CD8-positive, alpha-beta memory T cell (primary cell): ENCODE measurements around the gene BDH1. TPM values are rescaled to one million over a fixed set of nuclear protein-coding genes. Genes with fewer than 3 reads are reported as not detected.

Source experiments
- CTCF ChIA-PET: fragments of 350-600 bp; sonication (Branson Sonifier 250); formaldehyde crosslinking; loops from one replicate; lab custom pipeline; 2021; ENCODE audit warnings: antibody characterized with exemption; lab: Charles Lee
- POLR2A ChIA-PET: fragments of 350-600 bp; sonication (Branson Sonifier 250); formaldehyde crosslinking; loops from one replicate; lab custom pipeline; 2021; ENCODE audit warnings: antibody characterized with exemption; lab: Charles Lee
- DNase-seq, 5 donors: peaks; one replicate each; pipeline versions ENCODE4 v3.0.0 to v3.0.0-alpha.2; 2020 to 2022; ENCODE audit warnings: mixed read lengths in 1 of 5
- H3K27ac ChIP-seq: one replicate; pipeline ENCODE4 v1.7.0; 2013; ENCODE audit warnings: low read depth, mild to moderate bottlenecking, low read length, moderate library complexity
- H3K27me3 ChIP-seq: 2 replicates; pipeline ENCODE4 v1.7.0; 2013; ENCODE audit warnings: low read length, mild to moderate bottlenecking; ENCODE audit not compliant: insufficient read depth, poor library complexity, severe bottlenecking
- H3K36me3 ChIP-seq: 2 replicates; pipeline ENCODE4 v1.7.0; 2013; ENCODE audit warnings: mild to moderate bottlenecking, low read length, moderate library complexity; ENCODE audit not compliant: insufficient read depth
- H3K4me1 ChIP-seq: 2 replicates; pipeline ENCODE4 v1.7.0; 2013; ENCODE audit warnings: mild to moderate bottlenecking, low read length, moderate library complexity; ENCODE audit not compliant: insufficient read depth
- H3K4me3 ChIP-seq: 2 replicates; pipeline ENCODE4 v1.7.0; 2013; ENCODE audit warnings: mild to moderate bottlenecking, low read length
- H3K9me3 ChIP-seq: 2 replicates; pipeline ENCODE4 v1.7.0; 2013; ENCODE audit warnings: mild to moderate bottlenecking, low read length
- H3K27ac Mint-ChIP-seq, 8 donors: one replicate each; pipeline ENCODE4 v1.8.0; 2020 to 2021; ENCODE audit warnings: mixed read lengths in 8 of 8, mild to moderate bottlenecking in 6 of 8, inconsistent platforms in 3 of 8, moderate library complexity in 3 of 8
- H3K27me3 Mint-ChIP-seq, 2 donors: one replicate each; pipeline ENCODE4 v1.8.0; 2020 to 2021; ENCODE audit warnings: mixed read lengths in 2 of 2, mild to moderate bottlenecking in 1 of 2, moderate library complexity in 1 of 2
- H3K36me3 Mint-ChIP-seq, 3 donors: one replicate each; pipeline ENCODE4 v1.8.0; 2020 to 2021; ENCODE audit warnings: mixed read lengths in 3 of 3, inconsistent platforms in 1 of 3, mild to moderate bottlenecking in 1 of 3
- H3K4me1 Mint-ChIP-seq, 3 donors: one replicate each; pipeline ENCODE4 v1.8.0; 2020 to 2021; ENCODE audit warnings: mixed read lengths in 3 of 3, inconsistent platforms in 1 of 3, mild to moderate bottlenecking in 1 of 3
- H3K4me3 Mint-ChIP-seq, 7 donors: one replicate each; pipeline ENCODE4 v1.8.0; 2020 to 2021; ENCODE audit warnings: mixed read lengths in 7 of 7, mild to moderate bottlenecking in 6 of 7, moderate library complexity in 4 of 7, inconsistent platforms in 2 of 7
- H3K9me3 Mint-ChIP-seq, 5 donors: one replicate each; pipeline ENCODE4 v1.8.0; 2020 to 2022; ENCODE audit warnings: mixed read lengths in 5 of 5, mild to moderate bottlenecking in 3 of 5, moderate library complexity in 2 of 5, inconsistent platforms in 1 of 5
- polyA plus RNA-seq: library from polyadenylated mRNA; unstranded; fragments of 300-500 nt; fragmentation: Illumina TruSeq; gene quantifications from one replicate; pipeline ENCODE4 v1.2.3, GENCODE V29; 2021
- total RNA-seq, 2 experiments: library from RNA; stranded (reverse); gene quantifications; one replicate each; pipeline ENCODE4 v1.2.3, GENCODE V29; 2021

BDH1 gene
- total and polyA plus RNA-seq, 3 experiments from 2014 or later = 21.4 to 64.6 (median 59.3) TPM

DNA sequence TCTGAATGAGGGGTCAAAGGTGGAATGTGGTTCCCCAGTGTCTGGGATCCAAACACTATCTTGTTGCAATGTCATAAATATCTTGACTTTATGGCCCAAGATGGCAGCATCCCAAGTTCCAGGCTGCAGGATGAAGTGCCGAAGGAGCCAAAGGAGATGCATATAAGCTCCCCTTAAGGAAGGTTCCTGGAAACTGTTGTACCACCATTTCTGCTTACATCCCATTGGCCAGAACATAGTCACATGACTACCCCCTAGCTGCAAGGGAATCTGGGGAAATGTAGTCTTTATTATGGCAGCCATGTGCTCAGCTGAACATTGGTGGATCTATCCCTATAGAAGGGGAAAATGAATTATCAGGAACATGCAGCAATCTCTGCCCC is 54.3 kb downstream of the BDH1 start:
- Mint-ChIP-seq H3K36me3 (no peaks in the 10 kb centered on the region), H3K4me3 (no peak overlapping the region), H3K4me1 (no peaks in the 10 kb centered on the region), H3K9me3 (no peaks in the 10 kb centered on the region), H3K27me3 (peaks cover 0 to 3% of the 10 kb centered on the region in 2 donors), H3K27ac (no peak overlapping the region)
- Histone ChIP-seq H3K36me3 (no peaks in the 10 kb centered on the region), H3K4me1 (no peaks in the 10 kb centered on the region), H3K4me3 (no peak overlapping the region), H3K27me3 (no peaks in the 10 kb centered on the region), H3K27ac (no peak overlapping the region), H3K9me3 (no peaks in the 10 kb centered on the region)
- ChIA-PET CTCF (interaction anchor here (0.8 to 1.2 kb wide), 2 partner anchors 11 to 244 kb away, joined by 3 read pairs; no protein-coding TSS in a partner anchor), POLR2A (no interaction called here)
- DNase-seq = no peak

DNA sequence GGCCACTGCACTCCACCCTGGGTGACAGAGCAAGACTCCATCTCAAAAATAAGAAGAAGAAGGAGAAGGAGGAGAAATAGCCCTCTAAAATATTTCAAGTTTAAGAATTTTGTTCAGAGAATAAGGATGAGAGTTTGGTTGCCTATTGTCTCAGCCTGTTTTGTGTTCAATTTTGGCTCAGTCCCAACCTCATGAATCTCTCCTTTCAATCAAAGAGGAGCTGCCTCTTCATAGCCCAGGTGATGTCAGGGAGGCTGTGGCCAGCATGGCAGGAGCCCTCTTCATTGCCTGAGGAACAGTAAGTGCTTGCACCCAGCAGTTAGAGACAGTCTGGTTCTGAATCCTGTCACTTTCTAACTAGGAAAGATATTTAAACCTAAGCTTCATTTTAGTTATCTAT is 55.0 kb downstream of the BDH1 start:
- POLR2A ChIA-PET = no interaction called here
- peaks cover 0 to 5% of the 10 kb centered on the region in 2 donors for H3K27me3 Mint-ChIP-seq
- no peaks in the 10 kb centered on the region for H3K9me3 Mint-ChIP-seq

DNA sequence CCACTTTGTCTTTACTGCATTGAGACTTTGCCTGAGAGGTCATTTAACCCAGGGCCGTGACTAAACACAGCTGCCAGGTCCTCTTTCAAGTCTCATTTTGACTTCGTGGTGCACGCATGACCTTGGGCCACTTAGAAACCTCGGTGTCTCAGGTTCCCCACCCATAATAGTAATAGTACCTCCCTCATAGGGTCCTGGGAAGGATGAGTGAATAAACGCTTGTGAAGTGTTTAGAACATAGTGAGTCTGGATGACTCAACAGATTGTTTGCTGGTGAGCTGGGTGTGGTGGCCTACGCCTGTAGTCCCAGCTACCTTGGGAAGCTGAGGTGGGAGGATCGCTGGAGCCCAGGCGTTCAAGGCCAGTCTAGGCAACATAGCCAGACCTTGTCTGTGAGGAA is 56.3 kb downstream of the BDH1 start:
- H3K4me1 ChIP-seq = no peaks in the 10 kb centered on the region
- ChIA-PET POLR2A (no interaction called here), CTCF (no interaction called here)
- Mint-ChIP-seq H3K9me3 (no peaks in the 10 kb centered on the region), H3K4me1 (no peaks in the 10 kb centered on the region), H3K36me3 (no peaks in the 10 kb centered on the region), H3K27me3 (peaks cover 0 to 5% of the 10 kb centered on the region in 2 donors), H3K27ac (no peak overlapping the region), H3K4me3 (no peak overlapping the region)
- no peaks in the 10 kb centered on the region for H3K27me3 ChIP-seq
- no peak overlapping the region for H3K27ac ChIP-seq
- no peak for DNase-seq
- no peak overlapping the region for H3K4me3 ChIP-seq
- no peaks in the 10 kb centered on the region for H3K9me3 ChIP-seq
- no peaks in the 10 kb centered on the region for H3K36me3 ChIP-seq

More for the DNA sequence above, 55.0 kb downstream of the BDH1 start:
- H3K4me1 ChIP-seq = no peaks in the 10 kb centered on the region
- no peak overlapping the region for H3K27ac ChIP-seq
- no peak for DNase-seq
- Mint-ChIP-seq H3K27ac (no peak overlapping the region), H3K36me3 (no peaks in the 10 kb centered on the region), H3K4me1 (no peaks in the 10 kb centered on the region), H3K4me3 (no peak overlapping the region)
- no peaks in the 10 kb centered on the region for H3K27me3 ChIP-seq
- H3K4me3 ChIP-seq = no peak overlapping the region
- no peaks in the 10 kb centered on the region for H3K9me3 ChIP-seq
- CTCF ChIA-PET = interaction anchor here (1.2 kb wide), 1 partner anchor 244 kb away, joined by 3 read pairs; no protein-coding TSS in a partner anchor
- H3K36me3 ChIP-seq = no peaks in the 10 kb centered on the region

DNA sequence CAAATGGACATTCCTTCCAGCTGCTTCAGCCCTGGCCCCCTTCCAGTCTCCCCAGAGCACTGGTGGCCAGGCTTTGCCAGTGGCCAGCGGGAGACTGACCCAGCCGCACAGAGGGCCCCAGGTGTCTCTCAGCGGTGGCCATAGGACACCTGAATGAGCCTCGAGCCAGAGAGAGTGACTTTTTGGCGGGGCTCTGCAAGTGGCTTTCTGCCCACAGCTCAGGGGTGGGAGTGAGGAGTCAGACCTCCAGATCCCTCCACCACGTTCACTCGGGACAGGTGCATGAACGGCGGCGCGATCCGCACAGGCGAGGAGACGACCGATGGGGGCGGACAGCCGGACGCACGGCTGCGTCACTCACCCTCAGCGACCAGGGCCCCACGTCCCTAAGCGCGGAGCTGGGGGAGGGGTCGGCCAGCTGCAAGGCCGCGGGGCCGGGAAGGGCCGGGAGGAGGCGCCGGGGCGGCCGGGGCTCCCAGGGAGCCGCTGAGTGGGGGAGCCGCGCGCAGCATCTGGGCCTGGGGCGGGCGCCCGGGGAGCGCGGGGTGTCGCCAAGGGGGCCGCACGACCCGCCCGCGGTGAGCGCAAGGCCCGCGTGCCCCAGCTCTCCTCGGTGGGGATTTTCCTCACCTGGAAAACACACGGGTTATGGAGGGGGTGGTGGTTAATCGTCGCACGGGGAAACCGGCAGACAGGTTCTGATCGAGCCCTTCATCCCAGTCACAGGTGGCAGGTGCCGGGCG is 57.1 kb downstream of the BDH1 start:
- DNase-seq = no peak
- Histone ChIP-seq H3K9me3 (no peaks in the 10 kb centered on the region), H3K36me3 (no peaks in the 10 kb centered on the region), H3K27ac (no peak overlapping the region), H3K4me3 (no peak overlapping the region), H3K27me3 (no peaks in the 10 kb centered on the region), H3K4me1 (no peaks in the 10 kb centered on the region)
- H3K9me3 Mint-ChIP-seq = no peaks in the 10 kb centered on the region
- H3K4me1 Mint-ChIP-seq = no peaks in the 10 kb centered on the region
- POLR2A ChIA-PET = no interaction called here
- H3K36me3 Mint-ChIP-seq = no peaks in the 10 kb centered on the region
- peaks cover 0 to 13% of the 10 kb centered on the region in 2 donors for H3K27me3 Mint-ChIP-seq
- no peak overlapping the region for H3K4me3 Mint-ChIP-seq
- CTCF ChIA-PET = interaction anchor here (1.6 kb wide), 1 partner anchor 242 kb away, joined by 4 read pairs; no protein-coding TSS in a partner anchor
- H3K27ac Mint-ChIP-seq = no peak overlapping the region

DNA sequence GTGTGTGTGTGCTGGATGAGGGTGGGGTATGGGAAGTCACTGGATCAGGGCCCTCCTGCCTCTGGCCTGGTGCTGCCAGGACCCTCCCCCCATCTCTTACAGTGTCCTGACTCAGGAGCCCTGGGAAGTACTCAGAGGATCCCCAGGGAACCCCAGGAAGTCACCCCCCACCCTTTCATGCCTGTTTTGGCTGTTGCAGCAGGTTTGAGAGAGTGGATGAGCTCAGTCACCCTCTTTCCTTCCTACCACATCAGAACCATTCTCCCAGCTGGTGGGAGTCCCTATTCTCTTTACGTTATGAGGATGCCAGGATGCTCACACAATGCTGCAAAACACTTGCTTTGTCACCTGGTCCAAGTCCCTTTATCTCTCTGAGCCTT is 59.0 kb downstream of the BDH1 start:
- ChIA-PET CTCF (no interaction called here), POLR2A (no interaction called here)
- no peaks in the 10 kb centered on the region for H3K36me3 Mint-ChIP-seq
- H3K9me3 ChIP-seq = no peaks in the 10 kb centered on the region
- no peak overlapping the region for H3K27ac ChIP-seq
- H3K4me3 ChIP-seq = no peak overlapping the region
- no peak for DNase-seq
- H3K4me1 Mint-ChIP-seq = no peaks in the 10 kb centered on the region
- H3K27me3 ChIP-seq = no peaks in the 10 kb centered on the region
- no peak overlapping the region for H3K4me3 Mint-ChIP-seq
- peaks cover 0 to 18% of the 10 kb centered on the region in 2 donors for H3K27me3 Mint-ChIP-seq
- no peaks in the 10 kb centered on the region for H3K9me3 Mint-ChIP-seq
- no peak overlapping the region for H3K27ac Mint-ChIP-seq
- no peaks in the 10 kb centered on the region for H3K4me1 ChIP-seq
- H3K36me3 ChIP-seq = no peaks in the 10 kb centered on the region

DNA sequence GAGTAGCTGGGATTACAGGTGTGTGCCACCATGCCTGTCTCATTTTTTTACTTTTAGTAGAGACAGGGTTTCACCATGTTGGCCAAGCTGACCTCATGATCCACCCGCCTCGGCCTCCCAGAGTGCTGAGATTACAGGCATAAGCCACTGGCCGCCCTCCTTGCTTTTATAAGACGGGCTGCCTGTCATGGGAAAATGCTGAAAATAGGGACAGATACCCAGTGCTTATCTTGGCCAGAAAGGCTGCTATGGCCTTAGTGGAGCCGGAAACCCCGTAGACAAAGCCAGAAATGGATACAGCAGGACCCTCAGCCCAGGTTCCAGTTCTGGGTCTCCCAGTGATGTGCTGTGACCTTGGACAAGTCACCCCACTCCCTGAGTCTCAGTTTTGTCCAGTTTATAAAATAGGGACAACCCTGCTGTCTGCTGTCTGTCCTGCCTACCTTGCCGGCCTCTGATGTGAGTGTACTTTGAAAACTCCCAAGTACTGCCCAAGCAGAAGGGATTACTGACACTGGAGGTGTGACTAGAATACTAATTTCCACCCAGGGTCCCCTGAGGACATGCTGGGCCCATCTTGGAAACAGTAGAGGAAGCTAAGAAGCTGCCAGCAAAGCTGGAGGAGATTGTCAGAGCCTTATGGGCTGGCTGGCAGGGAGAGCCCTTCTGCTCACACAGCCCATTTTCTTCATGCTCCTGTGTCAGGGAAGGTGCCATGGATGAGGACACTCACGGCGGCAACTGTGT is 59.6 kb downstream of the BDH1 start:
- Mint-ChIP-seq H3K36me3 (no peaks in the 10 kb centered on the region), H3K27me3 (peaks cover 0 to 18% of the 10 kb centered on the region in 2 donors), H3K4me3 (no peak overlapping the region), H3K4me1 (no peaks in the 10 kb centered on the region), H3K27ac (no peak overlapping the region), H3K9me3 (no peaks in the 10 kb centered on the region)
- no peak overlapping the region for H3K4me3 ChIP-seq
- ChIA-PET CTCF (no interaction called here), POLR2A (no interaction called here)
- no peak overlapping the region for H3K27ac ChIP-seq
- H3K36me3 ChIP-seq = no peaks in the 10 kb centered on the region
- H3K4me1 ChIP-seq = no peaks in the 10 kb centered on the region
- no peak for DNase-seq
- no peaks in the 10 kb centered on the region for H3K27me3 ChIP-seq
- H3K9me3 ChIP-seq = no peaks in the 10 kb centered on the region

DNA sequence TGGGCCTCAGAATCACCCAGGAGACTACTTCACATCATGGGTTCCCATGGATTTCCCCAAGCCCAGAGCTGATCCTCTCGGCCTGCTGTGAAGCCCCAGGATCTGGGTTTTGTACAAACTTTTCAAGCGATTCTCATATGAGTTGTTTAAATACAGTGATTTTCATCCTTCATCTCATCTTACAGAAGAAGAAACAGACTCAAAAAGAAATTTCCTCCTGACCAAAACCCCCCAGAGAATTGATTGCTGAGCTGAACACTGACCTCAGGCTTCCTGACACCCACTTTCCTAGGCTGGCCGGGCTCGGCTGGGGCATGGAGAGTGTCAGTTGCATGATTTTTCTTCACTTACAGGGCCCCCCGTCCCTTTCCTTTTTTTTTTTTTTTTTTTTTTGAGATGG is 60.3 kb downstream of the BDH1 start:
- Mint-ChIP-seq H3K27me3 (peaks cover under 1 to 18% of the 10 kb centered on the region in 2 donors), H3K27ac (no peak overlapping the region), H3K9me3 (no peaks in the 10 kb centered on the region), H3K4me3 (no peak overlapping the region), H3K4me1 (no peaks in the 10 kb centered on the region), H3K36me3 (no peaks in the 10 kb centered on the region)
- H3K4me1 ChIP-seq = no peaks in the 10 kb centered on the region
- H3K4me3 ChIP-seq = no peak overlapping the region
- CTCF ChIA-PET = no interaction called here
- POLR2A ChIA-PET = no interaction called here
- no peak for DNase-seq
- H3K27me3 ChIP-seq = no peaks in the 10 kb centered on the region
- no peak overlapping the region for H3K27ac ChIP-seq
- H3K36me3 ChIP-seq = no peaks in the 10 kb centered on the region
- no peaks in the 10 kb centered on the region for H3K9me3 ChIP-seq

DNA sequence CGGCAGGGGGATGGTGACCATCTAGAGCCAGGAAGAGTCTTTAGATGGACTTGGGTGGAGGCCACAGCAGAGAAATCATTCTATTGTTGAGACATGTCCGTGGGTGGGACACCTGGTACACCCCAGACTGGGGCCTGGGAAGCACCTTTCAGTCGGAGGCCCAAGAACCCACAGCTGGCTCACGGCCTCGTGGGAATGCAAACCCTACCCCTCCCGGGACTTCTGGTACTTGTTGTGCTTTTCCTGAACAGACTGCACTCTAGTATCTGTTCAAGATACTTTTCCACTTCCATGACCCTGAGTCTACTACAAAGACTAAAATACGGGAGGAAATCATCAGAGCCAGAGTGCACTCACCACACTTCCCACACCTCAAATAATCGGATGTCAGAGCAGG is 60.7 kb downstream of the BDH1 start:
- no peak overlapping the region for H3K27ac ChIP-seq
- Mint-ChIP-seq H3K27ac (no peak overlapping the region), H3K27me3 (peaks cover 3 to 18% of the 10 kb centered on the region in 2 donors), H3K4me3 (no peak overlapping the region), H3K36me3 (no peaks in the 10 kb centered on the region), H3K9me3 (no peaks in the 10 kb centered on the region), H3K4me1 (no peaks in the 10 kb centered on the region)
- no peak overlapping the region for H3K4me3 ChIP-seq
- H3K9me3 ChIP-seq = no peaks in the 10 kb centered on the region
- DNase-seq = no peak
- H3K4me1 ChIP-seq = no peaks in the 10 kb centered on the region
- ChIA-PET POLR2A (no interaction called here), CTCF (no interaction called here)
- no peaks in the 10 kb centered on the region for H3K36me3 ChIP-seq
- H3K27me3 ChIP-seq = no peaks in the 10 kb centered on the region
